Activated CD8-positive, alpha-beta memory T cell treated with anti-CD3 and anti-CD28 coated beads, Interleukin-2, amount 50 U/mL, for 24 hours (primary cell): ENCODE results near the gene TMEFF2.
"Not testable (repeated sequence)": the region's sequence is repeated elsewhere in the genome, so short reads cannot be mapped to it uniquely, and the experiment has no call there.

ENCODE experiments used
- DNase-seq: peaks from one replicate; pipeline ENCODE4 v3.0.0-alpha.2; 2020; ENCODE audit errors: extremely low read depth

The TMEFF2 gene

DNA sequence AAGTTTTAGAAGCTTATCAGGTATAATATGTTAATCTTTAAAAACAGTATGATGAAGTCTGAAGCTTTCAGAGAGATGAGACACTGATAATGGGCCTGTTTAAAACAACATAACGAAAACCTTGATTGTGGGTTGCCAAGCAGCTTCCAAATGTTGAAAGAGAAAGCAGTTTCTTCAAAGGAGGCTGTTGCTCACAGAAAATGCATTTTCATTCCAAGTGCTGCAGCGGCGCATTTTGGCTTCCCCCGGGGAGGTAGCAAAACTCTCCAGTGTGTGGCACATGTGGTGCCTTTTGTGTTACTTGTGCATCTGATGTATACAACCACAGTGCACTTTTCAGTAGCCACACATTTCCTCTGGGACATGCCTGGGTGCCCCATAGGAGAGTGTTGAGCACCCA is 66.1 kb downstream of the TMEFF2 start:
- DNase-seq, result no peak

DNA sequence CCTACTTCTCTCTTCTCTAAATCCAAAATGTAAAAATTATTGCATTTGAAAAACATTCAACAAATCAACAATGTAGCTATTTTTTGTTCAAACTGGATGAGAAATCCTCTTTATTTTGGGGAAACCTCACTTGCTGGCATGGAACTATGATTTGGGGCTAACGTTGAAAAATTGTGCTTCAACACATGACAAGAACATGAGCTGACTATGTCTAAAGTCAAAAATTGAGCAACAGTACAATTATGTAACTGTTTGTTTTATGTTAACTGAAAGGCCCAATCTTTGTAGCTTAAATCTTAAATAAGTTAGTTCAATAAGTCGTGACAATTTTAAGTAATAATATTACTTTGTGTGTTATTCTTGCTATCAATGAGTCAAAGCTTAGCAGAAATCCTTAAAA is 67.3 kb downstream of the TMEFF2 start:
- DNase-seq, result no peak

DNA sequence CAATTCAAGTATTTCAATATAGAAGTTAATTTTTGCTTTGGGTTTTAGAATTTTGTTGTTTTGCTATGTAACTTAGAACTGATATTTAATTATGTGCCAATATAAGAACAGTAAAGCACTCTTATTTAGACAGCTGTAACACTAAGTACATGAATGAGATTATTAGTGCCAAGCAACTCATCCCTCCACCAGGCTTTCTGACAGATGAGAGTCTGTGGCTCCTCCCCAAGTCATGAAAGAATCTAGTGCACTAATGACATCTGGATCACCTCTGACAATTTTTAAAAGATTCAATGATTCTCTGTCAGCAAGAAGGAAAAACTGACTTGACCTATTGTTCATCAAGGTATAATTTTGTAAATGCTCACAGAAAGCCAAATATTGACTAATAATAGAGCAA is 67.8 kb downstream of the TMEFF2 start:
- DNase-seq, result no peak

DNA sequence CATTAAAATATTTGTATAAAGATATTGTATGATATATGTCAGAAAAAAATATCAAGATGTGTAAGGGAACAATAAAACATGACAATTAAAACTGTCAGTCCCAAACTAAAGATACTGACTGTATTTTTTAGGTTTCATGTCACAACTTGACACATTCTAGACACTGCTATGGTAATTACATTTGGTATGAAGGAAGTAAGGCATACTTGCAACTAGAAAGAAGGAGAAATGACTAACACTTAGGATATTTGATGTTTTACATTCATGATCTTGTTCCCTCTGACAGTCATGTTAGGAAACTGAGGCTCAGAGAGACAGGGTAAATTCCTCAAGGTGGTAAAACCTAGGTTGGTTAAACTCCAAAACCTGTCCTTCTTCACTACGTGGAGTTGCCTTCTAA is 68.3 kb downstream of the TMEFF2 start:
- DNase-seq, result no peak

DNA sequence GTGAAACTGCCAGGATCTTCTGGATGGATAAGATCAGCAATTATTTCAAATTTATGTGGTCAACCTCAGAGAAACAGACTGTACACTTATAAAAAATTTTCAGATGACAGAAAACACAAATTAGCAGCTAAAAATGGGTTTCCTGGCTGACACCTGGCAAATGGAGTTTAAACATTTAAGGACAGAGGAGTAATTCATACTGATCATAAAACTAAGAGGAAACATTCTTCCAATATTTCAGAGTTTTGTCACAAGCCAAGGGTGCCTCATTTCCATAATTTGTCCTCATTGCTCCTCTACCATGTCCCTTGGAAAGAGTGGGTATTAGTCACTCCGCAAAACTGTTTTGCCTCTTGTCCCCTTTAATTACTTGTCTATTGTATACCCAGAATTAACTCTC is 70.2 kb downstream of the TMEFF2 start:
- no peak for DNase-seq

DNA sequence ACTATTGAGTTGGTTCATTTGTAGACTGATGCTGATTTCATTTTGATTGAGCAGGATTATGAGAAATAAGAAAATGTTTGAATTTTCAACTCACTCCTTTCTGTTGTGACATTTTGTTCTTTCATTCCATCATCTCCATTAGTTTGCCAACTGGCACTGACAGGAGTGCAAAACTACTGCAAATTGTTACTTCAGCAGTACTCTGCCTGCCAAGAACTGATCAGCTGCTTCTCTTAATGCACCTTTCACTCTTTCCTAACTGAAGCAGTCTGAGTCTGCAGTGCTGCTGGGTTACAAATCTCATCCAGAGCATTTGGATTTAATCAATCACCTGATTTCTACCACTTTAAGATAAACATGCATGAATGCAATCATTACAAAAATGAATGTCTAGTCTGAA is 70.9 kb downstream of the TMEFF2 start:
- DNase-seq, result no peak

DNA sequence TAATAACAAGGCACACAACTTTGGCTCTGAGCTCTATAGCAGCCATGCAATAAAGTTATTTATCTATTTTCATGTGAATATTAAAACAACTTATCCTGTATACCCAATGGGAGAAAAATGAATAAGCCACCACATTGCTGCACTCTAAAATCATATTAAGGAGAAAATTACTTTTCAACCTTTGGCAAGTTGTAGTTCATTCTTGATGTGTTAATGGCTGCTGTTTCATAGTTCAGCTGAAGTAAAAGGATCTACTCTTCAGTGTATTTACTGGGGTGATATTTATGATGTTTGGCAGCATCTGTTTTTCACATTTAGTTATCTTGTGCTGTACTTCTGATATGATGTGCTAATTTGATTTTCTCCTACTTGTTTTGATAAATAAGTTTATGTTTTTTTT is 71.8 kb downstream of the TMEFF2 start:
- no peak for DNase-seq

DNA sequence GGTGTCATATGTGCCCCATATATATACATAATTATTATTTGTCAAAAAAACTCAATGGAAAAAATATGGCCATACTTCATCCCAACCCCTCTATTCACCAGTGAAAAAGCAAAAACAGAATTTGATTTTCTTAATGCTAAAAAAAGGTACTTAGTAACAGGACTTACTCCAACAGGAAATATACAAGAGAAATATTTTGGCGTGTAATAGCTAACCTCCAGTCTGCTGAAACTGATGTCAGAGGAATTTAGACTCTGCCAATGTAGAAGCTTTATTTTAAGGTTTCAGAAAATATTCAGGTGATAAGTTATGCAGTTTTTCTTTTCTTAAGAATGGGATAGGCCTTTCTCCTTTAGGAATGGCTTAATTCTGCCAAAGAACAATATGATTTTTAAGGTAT is 72.6 kb downstream of the TMEFF2 start:
- no peak for DNase-seq

DNA sequence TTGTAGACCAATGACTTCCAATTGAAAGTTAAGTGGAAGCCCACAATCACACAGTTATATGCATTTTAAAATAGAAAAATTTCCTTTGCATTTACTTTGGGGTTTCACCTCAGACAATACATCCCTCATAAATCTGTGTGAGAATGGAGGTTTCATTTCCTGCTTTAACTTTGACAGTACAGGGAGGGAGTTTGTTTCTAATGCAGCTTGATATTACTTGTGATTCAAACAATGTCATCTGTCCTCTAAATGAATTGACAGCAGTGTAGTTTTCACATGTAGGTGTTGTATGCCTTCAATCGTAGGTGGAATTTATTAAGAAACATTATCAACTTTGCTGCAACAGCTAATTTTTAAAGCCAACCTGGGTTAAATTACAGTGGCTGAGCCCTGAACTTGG is 75.2 kb downstream of the TMEFF2 start:
- DNase-seq, result no peak

DNA sequence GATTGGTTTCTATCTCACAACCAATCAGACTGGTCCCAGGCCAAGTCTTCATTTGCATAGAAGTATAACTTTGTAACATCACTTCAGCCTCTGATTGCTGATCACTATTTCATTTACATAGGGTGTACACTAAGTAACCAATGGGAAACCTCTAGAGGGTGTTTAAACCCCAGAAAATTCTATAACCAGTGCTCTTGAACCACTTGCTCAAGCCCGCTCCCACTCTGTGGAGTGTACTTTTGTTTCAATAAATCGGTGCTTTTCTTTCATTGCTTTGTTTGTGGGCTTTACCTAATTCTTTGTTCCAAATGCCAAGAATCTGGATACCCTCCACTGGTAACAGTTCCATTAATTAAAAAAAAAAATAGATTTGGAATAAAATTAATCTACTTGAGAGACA is 77.0 kb downstream of the TMEFF2 start:
- DNase-seq, result no peak

DNA sequence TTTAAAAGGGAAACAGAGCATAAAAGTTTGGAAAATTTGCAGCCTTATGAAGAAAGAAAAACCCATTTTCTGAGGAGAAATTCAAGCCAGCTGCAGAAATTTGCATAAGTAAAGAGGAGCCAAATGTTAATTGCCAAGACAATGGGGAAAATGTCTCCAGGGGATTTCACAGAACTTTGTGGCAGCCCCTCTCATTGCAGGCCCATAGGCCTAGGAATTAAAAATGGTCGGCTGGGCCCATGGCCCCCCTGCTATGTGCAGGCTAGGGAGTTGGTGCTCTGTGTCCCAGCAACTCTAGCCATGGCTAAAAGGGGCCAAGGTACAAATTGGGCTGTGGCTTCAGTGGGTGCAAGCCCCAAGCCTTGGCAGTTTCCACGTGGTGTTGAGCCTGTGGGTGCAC is 83.2 kb downstream of the TMEFF2 start:
- DNase-seq, result not testable (repeated sequence)

DNA sequence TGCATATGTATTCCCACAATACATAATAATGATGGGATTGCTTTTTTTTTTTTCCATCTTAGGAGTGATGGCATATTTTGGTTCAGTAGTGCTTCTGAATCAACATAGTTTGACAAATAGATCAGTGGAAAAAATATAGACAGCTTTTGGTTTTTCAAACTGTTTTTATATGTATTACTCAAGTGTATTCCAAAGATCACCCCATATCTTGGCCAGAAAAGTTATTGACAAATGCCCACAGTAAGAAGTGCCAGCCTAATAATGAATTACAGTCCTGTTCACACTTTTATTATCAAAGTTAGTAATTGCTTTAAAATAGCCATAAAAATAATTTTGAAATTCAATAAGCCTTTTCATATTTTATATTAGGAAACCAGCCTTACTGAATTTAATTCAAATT is 95.0 kb downstream of the TMEFF2 start:
- no peak for DNase-seq

DNA sequence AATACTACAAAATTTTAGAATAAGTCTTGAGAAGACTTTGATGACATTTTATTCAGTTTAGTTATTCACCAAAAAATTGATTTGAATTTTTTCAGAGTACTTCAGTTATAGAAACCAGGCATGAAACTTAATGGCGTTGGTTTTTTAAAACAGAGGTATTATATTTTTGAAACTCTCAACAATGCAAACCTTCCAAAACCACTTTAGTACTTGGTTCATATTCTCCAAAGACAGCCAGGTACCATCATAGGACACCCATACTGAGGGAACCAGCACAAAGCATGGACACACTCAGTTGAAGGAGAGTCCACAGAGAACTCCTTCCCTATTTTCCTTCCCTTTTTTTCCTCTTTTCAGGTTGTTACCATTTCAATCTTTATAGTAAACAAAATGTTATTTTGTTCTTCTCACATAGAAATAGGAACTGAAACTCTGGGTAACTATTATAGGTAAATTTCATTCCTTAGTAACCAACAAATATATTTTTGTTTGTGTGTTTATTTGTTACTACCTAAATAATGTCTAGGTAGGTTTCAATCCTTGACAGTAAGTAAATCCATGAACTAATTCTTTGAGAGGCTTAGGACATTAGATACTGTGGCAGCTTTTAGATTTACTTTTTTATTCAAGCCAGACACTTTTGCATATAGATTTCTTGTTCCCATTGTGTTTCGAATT is 95.8 kb downstream of the TMEFF2 start:
- DNase-seq, result no peak

DNA sequence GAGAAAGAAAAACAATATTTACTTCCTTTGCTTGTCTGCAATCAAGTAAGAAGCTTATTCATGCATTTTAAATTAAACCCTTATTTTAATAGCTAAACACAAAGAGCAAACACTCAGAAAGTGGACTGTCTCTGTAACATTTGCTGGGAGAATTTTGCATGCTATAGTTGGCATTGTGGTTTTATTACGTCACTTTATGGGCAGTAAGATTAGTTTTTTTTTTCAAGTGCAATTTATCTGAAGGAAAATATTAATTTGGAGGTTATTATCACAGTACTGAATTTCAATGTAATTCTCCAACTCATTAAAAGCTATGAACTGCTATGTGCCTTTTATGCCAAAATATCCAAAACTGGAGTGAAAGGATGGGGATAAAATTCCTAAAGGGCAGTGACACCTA is 103.3 kb downstream of the TMEFF2 start:
- no peak for DNase-seq

DNA sequence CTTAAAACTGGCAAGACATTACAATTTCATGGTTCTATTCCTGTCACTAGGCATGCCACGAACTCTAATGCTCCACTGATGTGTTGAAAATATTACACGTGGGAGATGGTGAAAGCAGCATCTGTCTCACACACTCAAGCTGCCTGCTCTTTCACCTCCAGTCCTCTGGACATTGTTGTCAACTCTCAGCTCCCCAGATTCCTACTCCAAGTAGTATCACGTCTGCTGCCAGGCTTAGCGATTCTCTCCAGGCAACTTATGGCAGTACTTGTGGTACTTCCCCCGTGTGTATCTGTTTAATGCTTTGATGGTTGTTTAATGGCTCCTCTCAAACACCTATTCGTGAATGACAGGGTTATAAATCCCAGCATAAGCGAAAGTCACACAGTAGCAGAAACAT is 103.8 kb downstream of the TMEFF2 start:
- no peak for DNase-seq

DNA sequence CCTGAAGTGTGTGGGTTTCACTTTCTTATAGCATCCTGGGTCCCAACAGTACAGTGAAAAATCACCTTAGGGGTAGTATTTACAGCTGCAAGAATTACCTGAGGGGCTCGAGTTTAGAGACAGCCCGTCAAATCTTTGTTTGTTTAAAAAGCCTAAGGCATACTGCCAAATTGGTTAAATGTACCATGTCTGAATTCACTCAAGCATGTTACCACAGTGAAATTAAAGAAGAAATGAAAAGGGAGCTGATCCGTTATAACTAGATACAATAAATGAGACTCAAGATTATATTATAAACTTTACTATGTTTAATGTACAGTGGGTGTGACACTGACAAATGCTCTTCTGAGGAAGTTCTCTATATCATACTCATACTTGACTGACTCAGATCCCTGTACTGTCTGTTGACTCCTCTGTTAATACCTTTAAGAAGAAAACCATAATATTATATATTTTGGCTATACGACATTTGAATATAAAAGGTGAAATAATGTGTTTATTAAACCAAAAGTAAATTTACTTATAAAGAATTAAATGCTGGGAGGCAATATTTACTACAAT is 107.3 kb downstream of the TMEFF2 start:
- no peak for DNase-seq

DNA sequence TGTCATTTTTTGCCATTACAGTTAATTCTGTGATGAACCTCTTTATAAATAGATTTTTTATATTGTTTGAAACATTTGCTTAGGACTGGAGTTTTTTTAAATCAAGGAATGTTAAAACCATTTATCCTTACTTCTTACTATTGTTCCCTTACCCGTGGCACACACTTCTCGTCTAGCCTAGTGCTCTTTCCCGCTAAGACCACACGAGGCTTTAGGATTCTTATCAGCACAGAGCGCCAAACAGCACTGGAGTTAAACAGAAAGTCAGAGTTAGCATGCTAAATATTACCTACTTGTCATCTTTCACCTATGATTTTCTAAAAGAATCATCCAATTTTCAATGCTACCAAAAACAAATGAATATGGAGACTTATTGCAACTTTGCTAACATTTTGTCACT is 112.6 kb downstream of the TMEFF2 start:
- no peak for DNase-seq

DNA sequence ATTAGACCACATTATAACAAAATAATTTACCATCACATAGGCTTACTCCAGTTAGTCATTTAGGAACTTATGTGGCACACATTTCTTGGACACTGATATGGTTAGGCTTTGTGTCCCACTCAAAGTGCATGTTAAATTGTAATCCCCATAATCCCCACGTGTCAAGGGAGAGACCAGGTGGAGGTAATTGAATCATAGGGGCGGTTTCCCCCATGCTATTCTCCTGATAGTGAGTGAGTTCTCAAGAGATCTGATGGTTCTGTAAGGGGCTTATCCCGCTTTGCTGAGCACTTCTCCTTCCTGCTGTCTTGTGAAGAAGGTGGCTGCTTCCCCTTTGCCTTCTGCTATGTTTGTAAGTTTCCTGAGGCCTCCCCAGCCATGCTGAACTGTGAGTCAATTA is 114.6 kb downstream of the TMEFF2 start:
- not testable (repeated sequence) for DNase-seq

DNA sequence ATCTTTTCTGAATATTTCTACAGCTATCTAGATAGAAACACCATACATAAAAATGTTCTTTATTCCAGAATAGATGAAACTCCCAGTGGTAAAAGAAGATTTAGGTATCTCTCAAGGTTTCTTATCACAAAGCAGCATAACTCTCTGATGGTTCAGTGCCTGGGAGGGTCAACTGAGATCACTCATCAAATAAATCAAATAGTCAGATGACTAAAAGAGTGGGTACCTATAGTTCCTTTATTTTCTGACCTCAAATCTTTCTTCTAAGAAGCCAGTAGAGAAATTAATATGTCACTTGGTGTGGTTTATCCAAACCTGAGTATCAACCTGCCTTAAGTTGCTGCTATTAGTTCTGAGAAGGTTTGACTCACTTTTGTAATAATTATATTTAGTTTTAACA is 120.9 kb downstream of the TMEFF2 start:
- no peak for DNase-seq

DNA sequence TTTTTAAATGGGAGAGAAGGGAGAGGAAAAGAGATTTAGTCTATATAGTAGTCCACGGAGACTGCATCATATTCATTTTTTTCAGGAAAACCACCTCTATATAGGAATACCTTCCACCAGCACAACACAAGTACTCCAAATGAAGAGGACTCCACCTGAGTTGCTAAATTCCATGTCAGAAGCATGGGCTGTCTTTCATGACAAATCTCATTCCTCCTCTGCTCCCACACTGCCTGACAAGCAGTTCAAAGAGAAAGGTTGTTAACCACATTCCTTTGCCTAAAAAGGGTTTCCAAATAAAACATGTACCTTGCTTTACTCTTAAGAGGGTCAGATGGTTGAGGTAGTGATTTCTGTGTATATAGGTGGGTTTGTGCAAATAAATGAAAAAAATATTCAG is 122.0 kb downstream of the TMEFF2 start:
- no peak for DNase-seq

DNA sequence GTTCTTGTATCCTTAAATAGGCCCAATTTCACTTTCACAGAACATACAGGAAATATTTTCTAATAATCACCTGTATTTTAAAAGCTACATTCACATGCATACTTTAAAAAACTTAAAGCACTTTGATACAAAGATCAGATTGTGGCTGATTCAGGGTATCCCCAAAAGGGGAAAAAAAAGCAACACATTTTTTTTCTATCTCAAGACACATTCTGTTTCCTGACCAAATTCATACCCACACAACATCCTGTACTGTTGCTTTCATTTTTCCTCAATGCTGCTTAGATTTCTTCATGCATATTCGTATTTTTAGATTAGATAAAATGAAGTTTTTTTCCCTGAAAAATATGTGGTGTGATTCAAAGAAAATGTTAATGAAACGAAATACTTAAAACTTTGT is 122.5 kb downstream of the TMEFF2 start:
- no peak for DNase-seq

DNA sequence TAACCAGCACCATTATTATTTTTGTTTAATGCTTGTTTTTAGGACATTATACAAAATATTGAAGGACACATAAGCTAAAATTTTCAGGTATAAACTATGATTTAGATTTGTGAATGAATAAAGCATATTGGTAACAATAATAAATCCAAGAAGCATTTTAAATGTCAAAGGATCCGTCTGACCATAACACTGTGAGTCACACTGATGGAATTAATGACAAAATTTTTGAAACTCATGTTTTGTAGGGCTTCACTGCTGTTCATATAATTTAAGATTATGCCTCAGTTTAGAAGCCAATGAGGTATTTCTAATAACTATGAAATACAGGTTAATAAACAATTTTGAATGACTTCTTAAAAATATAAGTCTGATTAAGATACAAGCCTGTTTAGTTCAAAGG is 124.6 kb downstream of the TMEFF2 start:
- no peak for DNase-seq

DNA sequence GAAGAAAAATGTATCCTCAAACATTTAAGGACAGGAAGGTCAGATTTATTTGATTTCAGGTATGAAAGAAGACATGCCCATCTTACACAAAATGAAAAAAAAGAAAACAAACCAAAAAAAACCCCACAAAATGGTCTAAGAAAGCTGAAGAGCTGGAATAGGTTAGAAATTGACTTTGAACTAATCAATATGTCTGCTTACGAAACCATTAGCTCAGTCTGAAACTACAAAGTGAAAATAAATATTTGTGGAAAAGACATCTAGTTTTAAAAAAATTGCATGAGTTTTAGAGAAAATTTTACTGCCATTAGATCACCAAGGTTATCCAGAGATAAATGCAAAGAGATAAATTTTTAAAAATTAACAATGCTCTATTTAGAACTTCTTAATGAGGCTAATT is 125.3 kb downstream of the TMEFF2 start:
- no peak for DNase-seq

DNA sequence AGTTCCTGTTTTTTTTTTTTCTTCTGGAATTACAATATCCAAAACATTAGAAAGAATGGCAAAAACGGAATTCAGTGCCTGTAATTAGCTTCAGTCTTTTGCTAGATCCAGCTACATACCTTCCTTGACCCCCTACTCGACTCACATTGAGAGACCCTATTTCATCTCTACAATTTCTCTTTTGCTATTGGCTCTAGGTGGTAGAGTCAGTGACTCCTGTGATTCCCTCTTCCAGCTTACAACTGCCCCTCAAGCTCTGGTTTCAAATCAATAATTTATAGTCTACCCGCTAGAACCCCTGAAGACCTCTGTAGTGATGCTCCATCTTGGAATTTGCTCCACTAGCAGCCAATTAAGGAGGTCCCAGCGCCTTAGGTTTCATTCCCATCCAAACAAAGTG is 125.8 kb downstream of the TMEFF2 start:
- DNase-seq, result no peak
